HG03097 (cell line): ENCODE measurements around the gene ATAD2B.
A peak's percentile ranks its signal among the peaks of the same experiment; 100 is the strongest.

Experiments used
- ATAC-seq: cut with Tn5 transposase; IDR thresholded peaks from one replicate; pipeline ENCODE4 v1.9.1; 2021; ENCODE audit not compliant: unreplicated experiment, low FRiP score

The ATAD2B gene

GRCh38 chr2:23915327-23915726, 11.6 kb downstream of the ATAD2B start:
- no peak for ATAC-seq

GRCh38 chr2:23912054-23912453, 14.9 kb downstream of the ATAD2B start:
- ATAC-seq = no peak

- peak; percentile 51 for ATAC-seq
Observed at GRCh38 chr2:23905155-23905554, 21.8 kb downstream of the ATAD2B start.

GRCh38 chr2:23904692-23905091, 22.2 kb downstream of the ATAD2B start:
- no peak for ATAC-seq

- ATAC-seq = no peak
Observed at GRCh38 chr2:23904215-23904614, 22.7 kb downstream of the ATAD2B start.

- ATAC-seq = no peak
Observed at GRCh38 chr2:23903034-23903433, 23.9 kb downstream of the ATAD2B start.

- no peak for ATAC-seq
Observed at GRCh38 chr2:23901966-23902846, 24.7 kb downstream of the ATAD2B start.

- no peak for ATAC-seq
Observed at GRCh38 chr2:23900541-23901322, 26.2 kb downstream of the ATAD2B start.

- no peak for ATAC-seq
Observed at GRCh38 chr2:23900133-23900532, 26.8 kb downstream of the ATAD2B start.

GRCh38 chr2:23871206-23871605, 55.7 kb downstream of the ATAD2B start:
- ATAC-seq = no peak

GRCh38 chr2:23867449-23867848, 59.5 kb downstream of the ATAD2B start:
- ATAC-seq = no peak

- no peak for ATAC-seq
Observed at GRCh38 chr2:23862716-23863426, 64.1 kb downstream of the ATAD2B start.

GRCh38 chr2:23861952-23862351, 65.0 kb downstream of the ATAD2B start:
- ATAC-seq = no peak

- no peak for ATAC-seq
Observed at GRCh38 chr2:23859983-23860382, 66.9 kb downstream of the ATAD2B start.

GRCh38 chr2:23859234-23859633, 67.7 kb downstream of the ATAD2B start:
- no peak for ATAC-seq

- no peak for ATAC-seq
Observed at GRCh38 chr2:23850564-23851256, 76.2 kb downstream of the ATAD2B start.

GRCh38 chr2:23844905-23845304, 82.0 kb downstream of the ATAD2B start:
- no peak for ATAC-seq

- no peak for ATAC-seq
Observed at GRCh38 chr2:23843051-23843976, 83.6 kb downstream of the ATAD2B start.

- ATAC-seq = no peak
Observed at GRCh38 chr2:23839919-23840578, 86.9 kb downstream of the ATAD2B start.
